ENCODE data around the gene CD82.

CD82 gene

GRCh38 chr11:44605068-44605708, 39.7 kb downstream of the CD82 start:
- H3K9me3 ChIP-seq (ENCODE audit: insufficient read depth, low read length), result no peaks in the 10 kb centered on the region
- no peak for TF ChIP-seq CTCF (IDR thresholded peaks at IDR 0.05; ENCODE audit: insufficient read depth, low read length, poor library complexity, severe bottlenecking)
- TF ChIP-seq EZH2phosphoT487 (conservative IDR thresholded peaks at IDR 0.05; ENCODE audit: low read length), result no peak
- peak overlapping the region; percentile 90 for H3K27ac ChIP-seq (ENCODE audit: low read depth, low read length)
- H2AFZ ChIP-seq (ENCODE audit: low read depth, low read length, severe bottlenecking), result no peak overlapping the region
- peak overlapping the region; percentile 34 for H3K4me3 ChIP-seq (ENCODE audit: insufficient read depth, low read length, poor library complexity, severe bottlenecking)
- peaks cover 16% of the 10 kb centered on the region; the same call in 1 of the 2 replicates for H3F3A ChIP-seq (ENCODE audit: insufficient read depth)
- peak overlapping the region; percentile 58 for H3K4me2 ChIP-seq (ENCODE audit: low read depth, low read length, poor library complexity, severe bottlenecking)
- H3K27me3 ChIP-seq (ENCODE audit: low read length), result no peaks in the 10 kb centered on the region
- no peaks in the 10 kb centered on the region for H3K9me2 ChIP-seq (replicated peaks; ENCODE audit: insufficient read depth, low read length)
- no peaks in the 10 kb centered on the region for H4K20me1 ChIP-seq (ENCODE audit: low read depth, low read length)
- peak overlapping the region; percentile 51 for H3K9ac ChIP-seq (ENCODE audit: low read length)
- no peaks in the 10 kb centered on the region for H3K36me3 ChIP-seq (ENCODE audit: low read length)
- no peaks in the 10 kb centered on the region for H3K79me2 ChIP-seq (ENCODE audit: insufficient read depth, low read length)

GRCh38 chr11:44605965-44606364, 40.5 kb downstream of the CD82 start:
- Histone ChIP-seq H3K9ac (ENCODE audit: low read length) (no peak overlapping the region), H3K27me3 (ENCODE audit: low read length) (no peaks in the 10 kb centered on the region), H3K9me3 (ENCODE audit: insufficient read depth, low read length) (no peaks in the 10 kb centered on the region), H2AFZ (ENCODE audit: low read depth, low read length, severe bottlenecking) (no peak overlapping the region), H3K4me3 (ENCODE audit: insufficient read depth, low read length, poor library complexity, severe bottlenecking) (no peak overlapping the region), H3K27ac (ENCODE audit: low read depth, low read length) (peak overlapping the region; percentile 90; the same call in 1 of the 2 replicates), H3K36me3 (ENCODE audit: low read length) (no peaks in the 10 kb centered on the region), H3K79me2 (ENCODE audit: insufficient read depth, low read length) (no peaks in the 10 kb centered on the region), H3K9me2 (replicated peaks; ENCODE audit: insufficient read depth, low read length) (no peaks in the 10 kb centered on the region), H3F3A (ENCODE audit: insufficient read depth) (peaks cover 16% of the 10 kb centered on the region; the same call in 1 of the 2 replicates), H4K20me1 (ENCODE audit: low read depth, low read length) (no peaks in the 10 kb centered on the region), H3K4me2 (ENCODE audit: low read depth, low read length, poor library complexity, severe bottlenecking) (peak overlapping the region; percentile 58)
- TF ChIP-seq EZH2phosphoT487 (conservative IDR thresholded peaks at IDR 0.05; ENCODE audit: low read length) (no peak), CTCF (IDR thresholded peaks at IDR 0.05; ENCODE audit: insufficient read depth, low read length, poor library complexity, severe bottlenecking) (no peak)

GRCh38 chr11:44606472-44606871, 41.0 kb downstream of the CD82 start:
- Histone ChIP-seq H4K20me1 (ENCODE audit: low read depth, low read length) (no peaks in the 10 kb centered on the region), H3K27ac (ENCODE audit: low read depth, low read length) (peak overlapping the region; percentile 90), H3K9ac (ENCODE audit: low read length) (no peak overlapping the region), H2AFZ (ENCODE audit: low read depth, low read length, severe bottlenecking) (no peak overlapping the region), H3K36me3 (ENCODE audit: low read length) (no peaks in the 10 kb centered on the region), H3K79me2 (ENCODE audit: insufficient read depth, low read length) (no peaks in the 10 kb centered on the region), H3K4me2 (ENCODE audit: low read depth, low read length, poor library complexity, severe bottlenecking) (peak overlapping the region; percentile 58), H3K9me3 (ENCODE audit: insufficient read depth, low read length) (no peaks in the 10 kb centered on the region), H3F3A (ENCODE audit: insufficient read depth) (peaks cover 16% of the 10 kb centered on the region; the same call in 1 of the 2 replicates), H3K27me3 (ENCODE audit: low read length) (no peaks in the 10 kb centered on the region), H3K4me3 (ENCODE audit: insufficient read depth, low read length, poor library complexity, severe bottlenecking) (no peak overlapping the region), H3K9me2 (replicated peaks; ENCODE audit: insufficient read depth, low read length) (no peaks in the 10 kb centered on the region)
- TF ChIP-seq EZH2phosphoT487 (conservative IDR thresholded peaks at IDR 0.05; ENCODE audit: low read length) (no peak), CTCF (IDR thresholded peaks at IDR 0.05; ENCODE audit: insufficient read depth, low read length, poor library complexity, severe bottlenecking) (no peak)

Data from SU-DHL-6 (cell line).